GM21737 (cell line): ENCODE measurements around the gene ROBO3.

Experiments used
- ATAC-seq: cut with Tn5 transposase; IDR thresholded peaks from one replicate; pipeline ENCODE4 v1.9.1; 2021; ENCODE audit warnings: mild to moderate bottlenecking, moderate library complexity; ENCODE audit not compliant: unreplicated experiment

Gene ROBO3

GRCh38 chr11:124844664-124845079, 20.6 kb upstream of the ROBO3 start:
- no peak for ATAC-seq

- ATAC-seq: no peak
Observed at GRCh38 chr11:124846070-124846673, 19.1 kb upstream of the ROBO3 start.

DNA sequence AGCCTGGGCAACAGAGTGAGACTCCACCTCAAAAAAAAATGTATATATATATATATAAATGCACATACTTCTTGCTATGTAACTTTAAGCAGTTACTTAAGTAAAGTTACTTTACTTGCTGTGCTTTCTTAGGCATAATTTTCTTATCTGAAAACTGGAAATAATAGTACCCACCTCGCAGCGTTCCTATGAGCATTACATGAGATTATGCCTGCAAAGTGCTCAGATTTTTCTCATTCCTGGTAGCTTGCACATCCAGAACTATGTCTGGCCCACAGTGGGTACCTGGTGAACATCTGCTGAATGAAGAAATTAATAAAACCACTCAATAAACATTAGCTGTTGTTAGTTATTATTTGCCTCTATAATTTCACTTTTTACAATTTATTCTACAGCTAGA, 6.1 kb upstream of the ROBO3 start:
- no peak for ATAC-seq

GRCh38 chr11:124861670-124862069, 3.6 kb upstream of the ROBO3 start:
- ATAC-seq: no peak

GRCh38 chr11:124863137-124863825, 2.0 kb upstream of the ROBO3 start:
- no peak for ATAC-seq

DNA sequence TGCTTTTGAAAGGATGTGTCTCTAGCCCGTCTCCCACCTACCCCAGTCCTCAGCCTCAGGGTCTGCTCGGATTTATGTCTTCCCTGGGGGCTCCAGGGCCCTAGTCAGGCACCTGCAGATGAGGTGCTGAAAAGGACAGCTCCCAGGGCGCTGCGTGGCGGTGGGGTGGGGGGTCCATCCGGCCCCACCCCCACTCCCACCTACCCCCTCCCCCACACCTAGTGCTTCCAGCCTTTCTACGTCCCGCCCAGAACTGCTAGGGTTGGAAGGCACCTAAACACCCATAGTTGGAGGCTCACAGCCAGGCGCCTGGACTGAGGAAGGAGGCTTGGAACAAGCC, 1.4 kb upstream of the ROBO3 start:
- no peak for ATAC-seq

- no peak for ATAC-seq
Observed at GRCh38 chr11:124864176-124864891, 898 bp upstream of the ROBO3 start.

DNA sequence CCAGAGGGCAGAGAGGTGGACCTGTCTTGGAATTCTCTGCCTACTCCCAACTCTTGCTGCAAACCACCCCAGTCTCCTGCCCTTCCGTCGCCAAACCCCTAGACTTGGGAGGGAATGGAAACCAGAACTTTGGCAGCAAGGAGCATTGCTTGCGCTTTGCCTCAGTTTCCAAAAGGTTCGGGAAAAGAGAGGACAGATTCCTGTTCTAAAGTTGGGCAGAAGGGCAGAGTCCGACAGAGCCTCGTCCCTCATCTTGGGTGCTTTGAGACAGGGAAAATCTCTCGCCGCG, 396 bp upstream of the ROBO3 start:
- no peak for ATAC-seq

DNA sequence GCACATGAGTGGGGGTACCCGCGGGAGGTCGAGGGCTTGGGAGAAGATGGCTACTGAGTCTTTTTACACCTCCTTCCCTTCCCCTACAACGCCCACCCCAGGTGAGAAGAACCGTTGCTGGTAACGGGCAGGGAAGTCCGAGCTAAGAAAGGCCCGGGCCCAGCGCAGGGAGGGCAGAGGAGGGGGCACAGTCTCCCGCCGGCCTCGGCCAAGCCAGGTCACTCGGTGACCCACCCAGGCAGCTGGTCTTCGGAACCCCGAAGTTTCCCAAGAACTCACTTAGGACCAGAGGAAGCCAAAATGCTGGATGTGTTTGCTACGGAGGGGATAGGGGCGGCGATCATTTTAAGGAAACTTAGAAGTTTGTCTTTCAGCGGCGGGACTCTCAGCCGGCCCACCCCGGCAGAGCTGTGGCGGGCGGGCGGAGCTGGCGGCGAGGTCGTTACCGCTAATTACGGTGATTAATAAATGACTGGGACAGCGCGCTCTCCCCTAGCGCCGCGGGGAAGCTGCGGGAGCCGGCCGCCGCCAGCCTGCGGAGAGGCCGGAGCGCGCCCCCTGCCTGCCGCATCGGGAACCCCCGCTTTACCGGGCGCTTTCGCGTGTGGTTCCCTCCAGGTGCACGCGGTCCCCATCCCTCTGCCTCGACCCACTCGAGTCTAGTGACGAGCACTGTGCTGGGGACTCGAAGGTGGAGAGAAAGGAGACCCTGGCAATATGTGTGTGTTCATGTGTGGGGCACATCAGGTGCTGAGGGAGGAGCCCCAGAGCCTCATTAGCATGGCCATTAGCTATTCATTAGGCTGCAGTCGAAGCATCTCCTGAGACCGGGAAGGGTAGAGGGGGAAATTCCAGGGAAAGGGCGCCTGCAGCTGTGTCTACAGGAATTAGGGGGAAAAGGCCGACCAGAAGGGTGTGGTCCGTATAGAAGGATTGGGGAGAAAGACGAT, 945 bp downstream of the ROBO3 start:
- ATAC-seq: no peak

GRCh38 chr11:124867700-124868099, 2.5 kb downstream of the ROBO3 start:
- ATAC-seq: no peak

GRCh38 chr11:124868331-124869274, 3.4 kb downstream of the ROBO3 start:
- no peak for ATAC-seq

- ATAC-seq: no peak
Observed at GRCh38 chr11:124869331-124869730, 4.1 kb downstream of the ROBO3 start.

DNA sequence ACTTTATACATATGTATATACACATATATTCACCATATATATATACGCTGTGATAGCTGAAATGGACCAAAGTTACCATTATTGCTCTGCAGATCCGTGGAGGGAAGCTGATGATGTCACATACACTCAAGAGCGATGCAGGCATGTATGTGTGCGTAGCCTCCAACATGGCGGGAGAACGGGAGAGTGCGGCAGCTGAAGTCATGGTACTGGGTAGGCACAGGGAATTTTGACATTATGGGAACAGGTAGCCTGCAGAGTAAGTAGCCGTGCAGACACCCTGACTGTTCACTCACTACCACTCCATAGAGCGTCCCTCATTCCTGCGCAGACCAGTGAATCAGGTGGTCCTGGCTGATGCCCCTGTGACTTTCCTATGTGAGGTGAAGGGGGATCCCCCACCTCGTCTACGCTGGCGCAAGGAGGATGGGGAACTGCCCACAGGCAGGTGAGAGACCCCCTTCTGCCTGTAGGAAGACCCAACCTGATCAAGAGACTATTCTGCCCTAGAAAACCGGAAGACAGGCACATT, 4.7 kb downstream of the ROBO3 start:
- no peak for ATAC-seq

- no peak for ATAC-seq
Observed at GRCh38 chr11:124870430-124870829, 5.2 kb downstream of the ROBO3 start.

GRCh38 chr11:124872280-124872679, 7.0 kb downstream of the ROBO3 start:
- ATAC-seq: no peak

- ATAC-seq: no peak
Observed at GRCh38 chr11:124872741-124873140, 7.5 kb downstream of the ROBO3 start.

DNA sequence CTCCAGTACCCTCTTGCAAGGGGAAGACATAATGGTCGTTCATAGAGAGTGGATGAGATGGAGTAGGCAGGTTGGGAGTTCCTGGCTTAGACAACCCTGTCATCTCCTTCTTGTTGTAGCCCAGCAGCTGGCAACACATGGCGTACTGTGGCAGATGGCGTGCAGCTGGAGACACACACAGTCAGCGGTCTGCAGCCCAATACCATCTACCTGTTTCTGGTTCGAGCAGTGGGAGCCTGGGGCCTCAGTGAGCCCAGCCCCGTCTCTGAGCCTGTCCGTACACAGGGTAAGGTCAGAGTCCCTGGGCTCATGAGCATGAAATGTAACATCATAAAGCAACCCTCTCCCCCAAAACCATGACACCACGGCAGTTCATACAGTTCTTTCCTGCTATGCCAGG, 8.7 kb downstream of the ROBO3 start:
- ATAC-seq: no peak

DNA sequence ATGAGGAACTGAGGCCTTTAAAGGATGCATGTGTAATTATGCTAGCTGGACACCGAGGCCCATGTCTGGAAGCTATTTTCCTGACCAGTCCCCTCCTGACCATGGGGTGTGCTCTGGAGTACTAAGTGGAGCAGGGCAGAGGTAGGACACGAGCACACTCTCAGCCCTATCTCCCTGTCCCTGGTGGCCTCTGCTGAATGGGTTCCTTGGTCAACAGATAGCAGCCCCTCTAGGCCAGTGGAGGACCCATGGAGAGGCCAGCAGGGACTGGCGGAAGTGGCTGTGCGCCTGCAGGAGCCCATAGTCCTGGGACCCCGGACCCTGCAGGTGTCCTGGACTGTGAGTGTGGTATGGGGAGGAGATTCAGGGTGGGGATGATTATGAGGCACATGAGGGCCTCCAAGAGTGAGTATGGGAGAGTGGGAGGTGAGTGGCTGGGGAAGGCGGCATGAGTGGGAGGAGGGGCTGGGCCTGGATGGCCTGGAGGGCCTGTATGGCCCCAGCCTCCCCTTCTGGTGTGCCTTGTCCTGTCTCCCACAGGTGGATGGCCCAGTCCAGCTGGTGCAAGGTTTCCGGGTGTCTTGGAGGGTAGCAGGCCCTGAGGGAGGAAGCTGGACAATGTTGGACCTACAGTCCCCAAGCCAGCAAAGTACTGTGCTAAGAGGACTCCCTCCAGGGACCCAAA, 9.5 kb downstream of the ROBO3 start:
- ATAC-seq: no peak

- ATAC-seq: no peak
Observed at GRCh38 chr11:124875401-124875800, 10.2 kb downstream of the ROBO3 start.
